Erythroblast (primary cell): ENCODE data around the gene KLF13.

Source experiments
- DNase-seq, 2 experiments: peaks; one replicate each; lab custom pipeline; 2025; lab: John Stamatoyannopoulos, UW
- GATA1 ChIP-seq: IDR thresholded peaks from 2 replicates; pipeline ENCODE4 v1.6.1; 2011; ENCODE audit warnings: low read depth, mild to moderate bottlenecking, control low read depth, low read length, moderate library complexity
- POLR2A ChIP-seq: IDR thresholded peaks from 2 replicates; pipeline ENCODE4 v1.6.1; 2011; ENCODE audit warnings: mild to moderate bottlenecking, low read length

The KLF13 gene

GRCh38 chr15:31405200-31405920, 78.7 kb downstream of the KLF13 start:
- DNase-seq, result no peak
- no peak for TF ChIP-seq POLR2A
- no peak for TF ChIP-seq GATA1

DNA sequence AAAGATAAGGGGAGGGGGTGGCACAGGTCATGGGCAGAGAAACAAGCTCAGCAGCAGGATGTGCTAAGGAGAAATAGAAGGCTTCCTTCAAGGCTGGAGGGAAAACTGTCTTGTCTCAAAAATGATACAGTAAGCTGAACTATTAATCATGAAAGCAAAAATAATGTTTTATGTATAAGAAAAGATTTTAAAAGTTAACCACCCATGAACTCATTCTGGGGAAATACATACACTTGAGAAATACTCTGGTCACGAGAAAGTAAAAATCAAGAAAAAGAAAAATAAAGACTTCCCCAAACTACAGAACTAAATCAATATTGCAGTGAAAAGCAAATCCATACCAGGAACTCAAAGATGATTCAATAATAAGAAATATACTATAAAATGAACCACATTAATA, 80.7 kb downstream of the KLF13 start:
- no peak for DNase-seq
- TF ChIP-seq POLR2A (no peak), GATA1 (no peak)

GRCh38 chr15:31407851-31408250, 81.2 kb downstream of the KLF13 start:
- no peak for DNase-seq
- no peak for TF ChIP-seq POLR2A
- no peak for TF ChIP-seq GATA1

DNA sequence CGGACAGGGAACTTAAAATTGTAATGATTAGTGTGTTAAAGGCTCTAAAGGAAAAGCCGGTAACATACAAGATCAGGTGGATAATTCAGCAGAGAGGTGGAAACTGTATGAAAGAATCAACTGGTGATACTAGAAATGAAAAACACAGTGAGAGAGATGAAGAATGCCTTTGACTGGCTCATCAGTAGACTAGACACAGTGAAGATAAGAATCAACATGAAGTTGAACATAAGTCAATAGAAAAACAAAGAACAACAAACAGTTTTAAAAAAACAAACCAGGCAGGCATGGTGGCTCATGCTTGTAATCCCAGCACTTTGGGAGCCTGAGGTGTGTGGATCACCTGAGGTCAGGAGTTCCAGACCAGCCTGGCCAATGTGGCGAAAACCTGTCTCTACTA, 82.1 kb downstream of the KLF13 start:
- TF ChIP-seq POLR2A (no peak), GATA1 (no peak)
- no peak for DNase-seq

- TF ChIP-seq GATA1 (no peak), POLR2A (no peak)
- no peak for DNase-seq
Observed at GRCh38 chr15:31409171-31409570, 82.5 kb downstream of the KLF13 start.

- TF ChIP-seq POLR2A (no peak), GATA1 (no peak)
- no peak for DNase-seq
Observed at GRCh38 chr15:31412824-31413223, 86.2 kb downstream of the KLF13 start.

DNA sequence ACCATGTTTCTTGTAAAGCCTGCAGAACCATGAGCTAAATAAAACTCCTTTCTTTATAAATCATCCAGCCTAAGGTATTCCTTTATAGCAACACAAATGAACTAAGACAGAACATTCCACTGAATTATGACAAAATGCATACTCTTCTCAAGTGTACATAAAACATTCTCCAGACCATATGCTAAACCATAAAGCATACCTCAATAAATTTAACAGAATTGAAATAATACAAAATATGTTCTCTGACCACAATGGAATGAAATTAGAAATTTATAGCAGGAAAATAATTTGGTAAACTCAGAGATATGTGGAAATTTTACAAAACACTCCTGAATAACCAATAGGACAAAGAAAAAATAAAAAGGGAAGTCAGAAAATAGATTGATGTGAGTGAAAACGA, 88.6 kb downstream of the KLF13 start:
- no peak for TF ChIP-seq GATA1
- TF ChIP-seq POLR2A, result no peak
- no peak for DNase-seq

DNA sequence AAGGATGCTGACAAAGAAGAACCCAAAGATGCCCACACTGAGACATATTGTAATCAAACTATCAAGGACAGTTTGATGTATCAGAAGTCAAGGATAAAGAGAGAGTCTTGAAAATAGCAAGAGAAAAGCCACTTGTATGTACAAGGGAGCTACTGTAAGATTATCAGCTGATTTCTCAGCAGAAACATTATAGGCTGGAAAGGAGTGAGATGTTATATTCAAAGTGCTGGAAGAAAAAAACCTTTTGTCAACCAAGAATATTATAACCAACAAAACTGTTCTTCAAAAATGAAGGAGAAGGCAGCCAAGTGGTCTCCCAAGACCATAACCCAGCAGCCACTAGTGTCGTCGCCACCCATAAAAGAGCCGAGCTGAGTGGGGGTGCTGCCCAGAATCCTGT, 93.2 kb downstream of the KLF13 start:
- TF ChIP-seq POLR2A (no peak), GATA1 (no peak)
- DNase-seq, result no peak

DNA sequence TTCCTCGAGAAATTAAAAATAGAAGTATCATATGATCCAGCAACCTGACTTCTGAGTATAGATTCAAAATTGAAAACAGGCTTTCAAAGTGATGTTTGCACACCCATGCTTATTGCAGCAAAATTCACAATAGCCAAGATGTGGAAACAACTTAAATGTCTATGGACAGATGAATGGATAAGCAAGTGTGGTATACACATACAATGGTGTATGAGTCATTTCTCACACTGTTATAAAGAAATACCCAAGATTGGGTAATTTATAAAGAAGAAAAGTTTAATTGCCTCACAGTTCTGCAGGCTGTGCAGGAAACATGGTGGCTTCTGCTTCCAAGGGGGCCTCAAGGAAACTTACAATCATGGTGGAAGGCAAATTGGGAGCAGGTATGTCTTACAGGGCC, 100.8 kb downstream of the KLF13 start:
- no peak for DNase-seq
- no peak for TF ChIP-seq GATA1
- TF ChIP-seq POLR2A, result no peak
